HCT116 (cell line): ENCODE measurements around the gene TAL1. TPM values are rescaled to one million over a fixed set of nuclear protein-coding genes. Genes with fewer than 3 reads are reported as not detected.

ENCODE experiments used
- ATAC-seq: fragments of 200-7000 bp; cut with Tn5 transposase; 2 replicates; pipeline ENCODE4 v1.9.1; 2020; ENCODE audit warnings: mild to moderate bottlenecking, moderate library complexity
- BruUV-seq: library from RNA; stranded (reverse); fragments of 400-500 nt; replicated peaks from 2 replicates; lab custom pipeline; 2021; lab: Mats Ljungman, UMichigan
- CTCF ChIA-PET: fragments of 300-600 bp; sonication (Branson Sonifier 250); formaldehyde crosslinking; loops from one replicate; lab custom pipeline; 2021; ENCODE audit warnings: antibody characterized with exemption; lab: Charles Lee
- POLR2A ChIA-PET: fragments of 300-600, 350-600 bp; sonication (Branson Sonifier 250); formaldehyde crosslinking; loops from one replicate; lab custom pipeline; 2021; ENCODE audit warnings: antibody characterized with exemption; lab: Charles Lee
- RAD21 ChIA-PET, 2 experiments: fragments of 300-600 bp; sonication (Branson Sonifier 250); formaldehyde crosslinking; loops; one replicate each; lab custom pipeline; 2023; ENCODE audit warnings: low total read pairs in 2 of 2; ENCODE audit not compliant: uncharacterized antibody in 2 of 2, unreplicated experiment in 2 of 2, low non-redundant PET in 1 of 2; lab: Charles Lee
- DNase-seq: peaks from one replicate; pipeline ENCODE4 v3.0.0-alpha.2; 2010; ENCODE audit warnings: low read depth, low spot score
- H2AFZ ChIP-seq: fragments of 200-600 bp; shearing (Covaris generic), sonication (generic); 2 replicates; pipeline ENCODE4 v1.6.1; 2017; ENCODE audit warnings: low read depth, mixed run types, mixed read lengths, antibody characterized with exemption, low read length; ENCODE audit not compliant: poor library complexity, severe bottlenecking
- H3K27ac ChIP-seq: 2 replicates; pipeline ENCODE4 v1.5.1; 2012; ENCODE audit warnings: low read depth, low read length
- H3K27me3 ChIP-seq: fragments of 200-600 bp; sonication (generic); 2 replicates; pipeline ENCODE4 v1.6.1; 2016; ENCODE audit warnings: mixed run types, low read length, mixed read lengths; ENCODE audit not compliant: insufficient read depth
- H3K36me3 ChIP-seq, 2 experiments: fragments of 200-500 bp in 1 of 2; fragments of 200-600 bp in 1 of 2; sonication (Bioruptor generic) in 1 of 2; sonication (generic) in 1 of 2; 2 replicates each; pipeline versions ENCODE4 v1.5.1 to v1.6.1; 2014 to 2016; ENCODE audit warnings: low read length in 2 of 2, inconsistent platforms in 1 of 2, mixed read lengths in 1 of 2, mixed run types in 1 of 2; ENCODE audit not compliant: insufficient read depth in 2 of 2, control insufficient read depth in 1 of 2
- H3K4me1 ChIP-seq, 2 experiments: fragments of 200-600 bp in 1 of 2; sonication (generic) in 1 of 2; 2 replicates each; pipeline versions ENCODE4 v1.5.1 to v1.6.1; 2012 to 2017; ENCODE audit warnings: low read length in 2 of 2, inconsistent platforms in 1 of 2, mild to moderate bottlenecking in 1 of 2, mixed read lengths in 1 of 2, mixed run types in 1 of 2, moderate library complexity in 1 of 2; ENCODE audit not compliant: insufficient read depth in 2 of 2, control insufficient read depth in 1 of 2
- H3K4me2 ChIP-seq: fragments of 200-600 bp; sonication (generic); 2 replicates; pipeline ENCODE4 v1.6.1; 2017; ENCODE audit warnings: mixed run types, low read length, mixed read lengths
- H3K4me3 ChIP-seq, 2 experiments: fragments of 200-600 bp in 1 of 2; sonication (generic) in 1 of 2; replicated peaks in 1 of 2; 2 replicates each; pipeline ENCODE4 v1.5.1; 2011 to 2016; ENCODE audit warnings: low read length in 2 of 2, control low read depth in 1 of 2, low read depth in 1 of 2, mild to moderate bottlenecking in 1 of 2, mixed read lengths in 1 of 2, mixed run types in 1 of 2
- H3K79me2 ChIP-seq: fragments of 200-600 bp; sonication (generic); 2 replicates; pipeline ENCODE4 v1.6.1; 2017; ENCODE audit warnings: mild to moderate bottlenecking, mixed run types, low read length, moderate library complexity, mixed read lengths; ENCODE audit not compliant: insufficient read depth
- H3K9ac ChIP-seq: fragments of 200-600 bp; sonication (generic); 2 replicates; pipeline ENCODE4 v1.6.1; 2016; ENCODE audit warnings: low read length, mixed read lengths
- H3K9me2 ChIP-seq: fragments of 200-600 bp; sonication (generic), shearing (Covaris generic); 2 replicates; pipeline ENCODE4 v1.6.1; 2017; ENCODE audit warnings: mixed run types, mild to moderate bottlenecking, moderate library complexity; ENCODE audit not compliant: insufficient read depth
- H3K9me3 ChIP-seq, 2 experiments: fragments of 200-500 bp in 1 of 2; fragments of 200-600 bp in 1 of 2; sonication (Bioruptor generic) in 1 of 2; sonication (generic) in 1 of 2; 2 replicates each; pipeline ENCODE4 v1.6.1; 2014 to 2017; ENCODE audit warnings: low read length in 2 of 2, mixed read lengths in 2 of 2, inconsistent platforms in 1 of 2, low read depth in 1 of 2, mild to moderate bottlenecking in 1 of 2, mixed run types in 1 of 2, moderate library complexity in 1 of 2; ENCODE audit not compliant: control insufficient read depth in 1 of 2, insufficient read depth in 1 of 2
- H4K20me1 ChIP-seq: fragments of 200-600 bp; sonication (generic), shearing (Covaris generic); 2 replicates; pipeline ENCODE4 v1.6.1; 2017; ENCODE audit warnings: mixed run types, mild to moderate bottlenecking, moderate library complexity; ENCODE audit not compliant: insufficient read depth
- EGR1 ChIP-seq: IDR thresholded peaks from 2 replicates; pipeline ENCODE4 v1.6.1; 2012; ENCODE audit warnings: low read depth
- EZH2 ChIP-seq: fragments of 200-600 bp; sonication (generic); IDR thresholded peaks from 2 replicates; pipeline ENCODE4 v1.6.1; 2017; ENCODE audit warnings: antibody characterized with exemption, mixed run types
- POLR2AphosphoS5 ChIP-seq: IDR thresholded peaks from 2 replicates; pipeline ENCODE4 v1.6.1; 2011; ENCODE audit warnings: mild to moderate bottlenecking, low read depth, low read length, moderate library complexity
- RAD21 ChIP-seq: IDR thresholded peaks from 2 replicates; pipeline ENCODE4 v1.6.1; 2012; ENCODE audit warnings: low read depth, mild to moderate bottlenecking
- REST ChIP-seq: IDR thresholded peaks from 2 replicates; pipeline ENCODE4 v1.6.1; 2012; ENCODE audit warnings: low read depth
- SP1 ChIP-seq: IDR thresholded peaks from 2 replicates; pipeline ENCODE4 v1.6.1; 2012; ENCODE audit warnings: low read depth
- TCF7L2 ChIP-seq: IDR thresholded peaks from 2 replicates; pipeline ENCODE4 v1.7.0; 2011; ENCODE audit warnings: borderline replicate concordance, inconsistent platforms; ENCODE audit not compliant: insufficient read depth, insufficient read length; ENCODE audit errors: extremely low read depth
- YY1 ChIP-seq: IDR thresholded peaks from 2 replicates; pipeline ENCODE4 v1.6.1; 2011; ENCODE audit warnings: low read length, low read depth, moderate library complexity, mild to moderate bottlenecking; ENCODE audit not compliant: insufficient replicate concordance; ENCODE audit errors: extremely low read depth
- ZBTB33 ChIP-seq: IDR thresholded peaks from 2 replicates; pipeline ENCODE4 v1.6.1; 2011; ENCODE audit warnings: mild to moderate bottlenecking, low read length, moderate library complexity; ENCODE audit not compliant: insufficient replicate concordance; ENCODE audit errors: extremely low read depth
- ZFX ChIP-seq: fragments of 450-650 bp; IDR thresholded peaks from 2 replicates; pipeline ENCODE4 v1.6.1; 2017
- ZNF274 ChIP-seq: fragments of 200-500 bp; sonication (Bioruptor generic); IDR thresholded peaks from 2 replicates; pipeline ENCODE4 v1.6.1; 2014; ENCODE audit warnings: mild to moderate bottlenecking, low read depth, low read length, inconsistent platforms
- intact Hi-C: fragments of 100-400 bp; cut with micrococcal nuclease; formaldehyde crosslinking; loops from 2 replicates; pipeline ENCODE4 v1.10.0; 2022
- total RNA-seq: library from RNA; stranded (reverse); gene quantifications from one replicate; pipeline ENCODE4 v1.2.1, GENCODE V29; 2021; ENCODE audit not compliant: unreplicated experiment

Gene TAL1
- total RNA-seq, 1 experiment from 2014 or later: 0.05 TPM

- Histone ChIP-seq H3K9ac (no peak overlapping the region), H3K36me3 (no peaks in the 10 kb centered on the region), H2AFZ (no peak overlapping the region), H3K9me2 (no peaks in the 10 kb centered on the region), H4K20me1 (no peaks in the 10 kb centered on the region), H3K4me1 (no peaks in the 10 kb centered on the region), H3K4me2 (no peak overlapping the region), H3K79me2 (no peaks in the 10 kb centered on the region), H3K9me3 (no peaks in the 10 kb centered on the region), H3K4me3 (no peak overlapping the region), H3K27me3 (no peaks in the 10 kb centered on the region), H3K27ac (no peak overlapping the region)
- intact Hi-C loops: no loop called here
- RAD21 ChIA-PET: no interaction called here
- CTCF ChIA-PET: no interaction called here
- ATAC-seq (no peak), DNase-seq (no peak)
- no TSS peak for BruUV-seq
- POLR2A ChIA-PET: no interaction called here
- TF ChIP-seq POLR2AphosphoS5 (no peak), ZBTB33 (no peak), ZNF274 (no peak), REST (no peak), TCF7L2 (no peak), SP1 (no peak), ZFX (no peak), YY1 (no peak), EZH2 (no peak), EGR1 (no peak), RAD21 (no peak)
Observed at GRCh38 chr1:47215713-47216112, 16.3 kb downstream of the TAL1 start.
